NCI-H526 treated with DMSO at 0.1 percent for 48 hours (cell line): Measurements from ENCODE around the gene EPB41.
"Not testable (repeated sequence)": the region's sequence is repeated elsewhere in the genome, so short reads cannot be mapped to it uniquely, and the experiment has no call there.

Experiments used
- DNase-seq: peaks from one replicate; lab custom pipeline; 2025; lab: John Stamatoyannopoulos, UW

The EPB41 gene

GRCh38 chr1:28982198-28982597 lies 67.8 kb downstream of the EPB41 start:
- no peak for DNase-seq

GRCh38 chr1:28983091-28983490 lies 68.7 kb downstream of the EPB41 start:
- DNase-seq, result no peak

GRCh38 chr1:28983509-28984310 lies 69.3 kb downstream of the EPB41 start:
- DNase-seq, result no peak

- no peak for DNase-seq
Observed at GRCh38 chr1:28984311-28984684, 69.9 kb downstream of the EPB41 start.

GRCh38 chr1:28985427-28985826 lies 71.1 kb downstream of the EPB41 start:
- DNase-seq, result no peak

- no peak for DNase-seq
Observed at GRCh38 chr1:28986306-28986910, 72.0 kb downstream of the EPB41 start.

GRCh38 chr1:29002792-29003191 lies 88.4 kb downstream of the EPB41 start:
- DNase-seq, result no peak

- no peak for DNase-seq
Observed at GRCh38 chr1:29004288-29004687, 89.9 kb downstream of the EPB41 start.

GRCh38 chr1:29004798-29005197 lies 90.4 kb downstream of the EPB41 start:
- no peak for DNase-seq

GRCh38 chr1:29011775-29012174 lies 97.4 kb downstream of the EPB41 start:
- no peak for DNase-seq

GRCh38 chr1:29017235-29017634 lies 102.9 kb downstream of the EPB41 start:
- DNase-seq, result no peak

- DNase-seq, result no peak
Observed at GRCh38 chr1:29017975-29018712, 103.8 kb downstream of the EPB41 start.

- no peak for DNase-seq
Observed at GRCh38 chr1:29022620-29023019, 108.3 kb downstream of the EPB41 start.

- DNase-seq, result no peak
Observed at GRCh38 chr1:29029667-29030066, 115.3 kb downstream of the EPB41 start.

- DNase-seq, result no peak
Observed at GRCh38 chr1:29032841-29033240, 118.5 kb downstream of the EPB41 start.

- DNase-seq, result peak; percentile 8
Observed at GRCh38 chr1:29033829-29034466, 119.6 kb downstream of the EPB41 start.

GRCh38 chr1:29043274-29043965 lies 129.1 kb downstream of the EPB41 start:
- no peak for DNase-seq

GRCh38 chr1:29044010-29044409 lies 129.6 kb downstream of the EPB41 start:
- no peak for DNase-seq

- not testable (repeated sequence) for DNase-seq
Observed at GRCh38 chr1:29045663-29046062, 131.3 kb downstream of the EPB41 start.

- DNase-seq, result no peak
Observed at GRCh38 chr1:29047142-29047541, 132.8 kb downstream of the EPB41 start.

GRCh38 chr1:29050166-29050565 lies 135.8 kb downstream of the EPB41 start:
- no peak for DNase-seq

- no peak for DNase-seq
Observed at GRCh38 chr1:29052100-29052499, 137.7 kb downstream of the EPB41 start.
